IPS-18c (cell line): ENCODE data around the gene PPRC1.

Source experiments
- H3K4me3 ChIP-seq: 2 replicates; pipeline ENCODE4 v1.7.0; 2013; ENCODE audit warnings: low read depth, mild to moderate bottlenecking, low read length, moderate library complexity; ENCODE audit not compliant: insufficient read depth
- H3K9me3 ChIP-seq: one replicate; pipeline ENCODE4 v1.6.1; 2013; ENCODE audit warnings: mild to moderate bottlenecking, low read length, moderate library complexity; ENCODE audit not compliant: control insufficient read depth, insufficient read depth

Gene PPRC1

GRCh38 chr10:102134416-102134815 lies 1.6 kb downstream of the PPRC1 start:
- Histone ChIP-seq H3K4me3 (peak overlapping the region; percentile 98), H3K9me3 (no peaks in the 10 kb centered on the region)

GRCh38 chr10:102135956-102136526 lies 3.2 kb downstream of the PPRC1 start:
- Histone ChIP-seq H3K9me3 (no peaks in the 10 kb centered on the region), H3K4me3 (no peak overlapping the region)

- Histone ChIP-seq H3K4me3 (no peak overlapping the region), H3K9me3 (no peaks in the 10 kb centered on the region)
Observed at GRCh38 chr10:102139281-102140110, 6.7 kb downstream of the PPRC1 start.

DNA sequence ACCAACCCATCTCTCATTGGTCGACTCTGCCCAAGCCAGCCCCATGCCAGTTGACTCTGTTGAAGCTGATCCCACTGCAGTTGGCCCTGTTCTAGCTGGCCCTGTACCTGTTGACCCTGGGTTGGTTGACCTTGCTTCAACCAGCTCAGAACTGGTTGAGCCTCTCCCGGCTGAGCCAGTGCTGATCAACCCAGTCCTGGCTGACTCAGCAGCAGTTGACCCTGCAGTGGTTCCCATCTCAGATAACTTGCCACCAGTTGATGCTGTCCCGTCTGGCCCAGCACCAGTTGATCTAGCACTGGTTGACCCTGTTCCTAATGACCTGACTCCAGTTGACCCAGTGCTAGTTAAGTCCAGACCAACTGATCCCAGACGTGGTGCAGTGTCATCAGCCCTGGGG lies 7.4 kb downstream of the PPRC1 start:
- H3K4me3 ChIP-seq = no peak overlapping the region
- no peaks in the 10 kb centered on the region for H3K9me3 ChIP-seq

DNA sequence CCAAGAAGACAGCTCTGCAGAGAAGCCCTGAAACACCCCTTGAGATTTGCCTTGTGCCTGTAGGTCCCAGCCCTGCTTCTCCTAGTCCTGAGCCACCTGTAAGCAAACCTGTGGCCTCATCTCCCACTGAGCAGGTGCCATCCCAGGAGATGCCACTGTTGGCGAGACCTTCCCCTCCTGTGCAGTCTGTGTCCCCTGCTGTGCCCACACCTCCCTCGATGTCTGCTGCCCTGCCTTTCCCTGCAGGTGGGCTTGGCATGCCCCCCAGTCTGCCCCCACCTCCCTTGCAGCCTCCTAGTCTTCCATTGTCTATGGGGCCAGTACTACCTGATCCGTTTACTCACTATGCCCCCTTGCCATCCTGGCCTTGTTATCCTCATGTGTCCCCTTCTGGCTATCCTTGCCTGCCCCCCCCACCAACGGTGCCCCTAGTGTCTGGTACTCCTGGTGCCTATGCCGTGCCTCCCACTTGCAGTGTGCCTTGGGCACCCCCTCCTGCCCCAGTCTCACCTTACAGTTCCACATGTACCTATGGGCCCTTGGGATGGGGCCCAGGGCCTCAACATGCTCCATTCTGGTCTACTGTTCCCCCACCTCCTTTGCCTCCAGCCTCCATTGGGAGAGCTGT lies 8.2 kb downstream of the PPRC1 start:
- H3K4me3 ChIP-seq = no peak overlapping the region
- H3K9me3 ChIP-seq = no peaks in the 10 kb centered on the region

- Histone ChIP-seq H3K4me3 (no peak overlapping the region), H3K9me3 (no peaks in the 10 kb centered on the region)
Observed at GRCh38 chr10:102141583-102142107, 8.8 kb downstream of the PPRC1 start.

- Histone ChIP-seq H3K9me3 (no peaks in the 10 kb centered on the region), H3K4me3 (no peak overlapping the region)
Observed at GRCh38 chr10:102146971-102147428, 14.2 kb downstream of the PPRC1 start.

GRCh38 chr10:102147561-102147960 lies 14.7 kb downstream of the PPRC1 start:
- H3K4me3 ChIP-seq = no peak overlapping the region

GRCh38 chr10:102148275-102148674 lies 15.4 kb downstream of the PPRC1 start:
- H3K4me3 ChIP-seq = no peak overlapping the region
- H3K9me3 ChIP-seq = no peaks in the 10 kb centered on the region

More at GRCh38 chr10:102147561-102147960, 14.7 kb downstream of the PPRC1 start:
- H3K9me3 ChIP-seq = no peaks in the 10 kb centered on the region

- Histone ChIP-seq H3K9me3 (no peaks in the 10 kb centered on the region), H3K4me3 (peak overlapping the region; percentile 46; the same call in 1 of the 2 replicates)
Observed at GRCh38 chr10:102150970-102151773, 18.3 kb downstream of the PPRC1 start.

DNA sequence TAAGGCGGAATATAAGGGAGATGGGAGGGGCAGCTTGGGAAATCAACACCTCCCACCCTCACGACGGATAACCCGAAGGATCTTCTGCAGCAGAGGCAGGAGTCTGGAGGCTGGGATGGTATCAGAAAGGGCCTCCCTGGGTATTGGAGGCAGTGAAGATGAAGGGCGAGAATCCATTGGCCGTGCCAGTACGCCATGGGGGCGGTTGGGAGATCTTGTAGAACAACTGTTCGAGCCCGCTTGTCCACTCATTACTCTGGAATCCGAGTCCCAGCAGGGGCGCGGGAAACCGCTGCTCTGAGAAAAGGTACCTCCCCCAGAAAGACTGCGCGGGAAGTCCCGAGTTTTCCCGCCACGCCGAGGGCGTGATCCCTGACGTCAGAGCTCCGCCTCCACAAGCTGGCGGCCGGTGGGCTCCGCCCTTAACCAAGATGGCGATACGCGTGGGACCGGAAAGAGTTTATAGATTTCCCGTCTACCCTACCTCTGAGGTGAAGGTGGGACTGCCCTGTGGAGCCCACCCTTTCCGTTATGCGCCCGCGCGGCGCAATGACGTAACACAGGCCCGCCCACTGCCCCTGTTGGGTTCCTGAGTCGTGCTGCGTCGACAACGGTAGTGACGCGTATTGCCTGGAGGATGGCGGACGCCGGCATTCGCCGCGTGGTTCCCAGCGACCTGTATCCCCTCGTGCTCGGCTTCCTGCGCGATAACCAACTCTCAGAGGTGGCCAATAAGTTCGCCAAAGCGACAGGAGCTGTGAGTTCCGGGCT lies 19.1 kb downstream of the PPRC1 start, which contains the start of gene NOLC1:
TSS of gene NOLC1 (plus strand) at position 616 of the 771 bp plus-strand sequence. CDS start at position 638, 22 bp downstream.
- H3K4me3 ChIP-seq = peak within 1 kb of the TSS; percentile 99
- no peaks in the 10 kb centered on the region for H3K9me3 ChIP-seq

- peak overlapping the region; percentile 99 for H3K4me3 ChIP-seq
- no peaks in the 10 kb centered on the region for H3K9me3 ChIP-seq
Observed at GRCh38 chr10:102152545-102152890, 19.7 kb downstream of the PPRC1 start.

DNA sequence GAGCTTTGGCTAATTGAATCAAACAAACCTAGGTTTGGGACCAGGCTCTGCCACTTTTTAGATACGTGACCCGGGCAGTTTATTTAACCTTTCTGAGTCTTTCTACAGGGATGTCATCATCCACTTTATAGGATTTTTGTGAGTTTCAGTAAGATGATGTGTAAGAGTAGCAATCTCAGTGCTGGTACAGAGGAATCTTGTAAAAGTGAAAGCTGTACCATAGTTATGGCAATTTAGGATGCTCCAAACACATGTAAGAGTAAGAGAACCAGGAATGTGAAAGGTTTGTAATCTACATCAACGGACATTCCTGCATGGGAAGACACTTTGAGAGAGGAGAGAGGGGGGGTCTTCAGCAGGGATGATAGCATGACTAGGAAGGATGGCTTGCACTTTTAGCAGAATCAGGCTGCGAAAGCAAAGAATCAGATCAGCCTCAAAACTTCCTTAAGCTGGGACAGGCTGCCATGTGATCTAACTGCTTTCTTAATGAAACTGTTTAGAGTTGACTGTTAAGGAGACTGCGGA lies 20.3 kb downstream of the PPRC1 start:
- Histone ChIP-seq H3K9me3 (no peaks in the 10 kb centered on the region), H3K4me3 (peak overlapping the region; percentile 99)

DNA sequence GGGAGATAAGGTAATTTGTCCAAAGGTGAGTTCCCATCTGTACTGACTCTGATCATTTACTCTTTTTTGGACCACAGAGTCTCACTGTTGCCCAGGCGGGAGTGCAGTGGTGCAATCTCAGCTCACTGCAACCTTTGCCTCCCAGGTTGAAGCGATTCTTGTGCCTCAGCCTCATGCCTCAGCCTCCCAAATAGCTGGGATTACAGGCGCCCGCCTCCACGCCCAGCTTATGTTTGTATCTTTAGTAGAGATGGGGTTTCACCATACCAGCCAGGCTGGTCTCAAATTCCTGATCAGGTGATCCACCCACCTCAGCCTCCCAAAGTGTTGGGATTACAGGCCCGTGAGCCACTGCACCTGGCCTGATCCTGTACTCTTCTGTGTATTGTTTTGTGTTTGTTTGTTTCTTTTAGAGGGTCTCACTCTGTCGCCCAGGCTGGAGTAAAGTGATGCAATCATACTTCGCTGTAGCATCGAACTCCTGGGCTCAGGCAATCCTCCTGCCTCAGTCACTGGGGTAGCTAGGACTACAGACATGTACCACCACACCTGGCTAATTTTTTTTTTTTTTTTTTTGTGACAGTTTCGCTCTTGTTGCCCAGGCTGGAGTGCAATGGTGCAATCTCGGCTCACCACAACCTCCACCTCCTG lies 21.8 kb downstream of the PPRC1 start:
- Histone ChIP-seq H3K4me3 (0 out of 2 replicates have a peak overlapping the region, but pooled peaks have one; percentile 15), H3K9me3 (no peaks in the 10 kb centered on the region)

- no peak overlapping the region for H3K4me3 ChIP-seq
- no peaks in the 10 kb centered on the region for H3K9me3 ChIP-seq
Observed at GRCh38 chr10:102157224-102157623, 24.4 kb downstream of the PPRC1 start.
